ENCODE data around the gene ADK. TPM values are rescaled to one million over a fixed set of nuclear protein-coding genes. Genes with fewer than 3 reads are reported as not detected.
"Not testable (repeated sequence)": the region's sequence is repeated elsewhere in the genome, so short reads cannot be mapped to it uniquely, and the experiment has no call there.

Gene ADK
- total RNA-seq, 2 donors from 2014 or later = 21.2 to 21.5 TPM

DNA sequence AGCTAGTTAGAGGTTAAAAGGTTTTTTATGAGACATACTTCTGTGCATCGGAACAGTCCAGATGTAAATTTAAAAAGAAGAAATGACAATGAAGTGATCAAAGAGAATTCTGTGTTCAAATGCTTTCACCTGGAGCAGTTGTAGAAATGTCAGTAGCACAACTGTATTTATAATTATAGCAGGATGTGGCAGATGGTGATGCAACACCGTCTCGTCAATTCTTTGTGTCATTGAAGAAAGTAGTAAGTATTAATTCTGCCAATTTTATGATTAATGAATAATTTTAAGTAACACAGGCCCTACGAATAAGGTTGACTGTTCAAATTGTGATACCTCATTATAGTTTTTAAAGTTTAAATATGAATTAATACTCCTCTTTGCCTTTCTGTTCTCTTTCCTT is 171.1 kb downstream of the ADK start:
- intact Hi-C loops (cut with DNase I) = no loop called here
- no peak for DNase-seq (ENCODE audit: low spot score)

DNA sequence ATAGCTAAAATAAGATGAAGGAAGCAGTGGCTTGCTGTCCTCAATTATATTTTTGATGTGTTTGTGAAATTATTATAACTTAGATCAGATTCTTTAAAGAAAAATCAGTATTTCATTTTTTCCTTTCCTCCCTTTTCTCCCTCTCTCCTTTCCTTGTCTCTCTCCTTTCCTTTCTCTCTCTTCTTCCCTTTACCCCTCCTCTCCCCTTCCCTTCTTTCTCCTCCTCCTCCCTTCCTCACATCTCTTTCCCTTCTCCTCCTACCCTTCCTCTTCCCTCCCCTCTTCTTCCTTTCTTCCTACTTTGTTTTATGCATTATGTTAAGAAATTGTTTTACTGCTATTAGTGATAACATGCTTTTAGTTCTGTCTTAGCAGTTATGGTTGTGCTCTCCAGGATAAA is 171.5 kb downstream of the ADK start:
- DNase-seq (ENCODE audit: low spot score) = no peak
- intact Hi-C loops (cut with DNase I) = no loop called here

DNA sequence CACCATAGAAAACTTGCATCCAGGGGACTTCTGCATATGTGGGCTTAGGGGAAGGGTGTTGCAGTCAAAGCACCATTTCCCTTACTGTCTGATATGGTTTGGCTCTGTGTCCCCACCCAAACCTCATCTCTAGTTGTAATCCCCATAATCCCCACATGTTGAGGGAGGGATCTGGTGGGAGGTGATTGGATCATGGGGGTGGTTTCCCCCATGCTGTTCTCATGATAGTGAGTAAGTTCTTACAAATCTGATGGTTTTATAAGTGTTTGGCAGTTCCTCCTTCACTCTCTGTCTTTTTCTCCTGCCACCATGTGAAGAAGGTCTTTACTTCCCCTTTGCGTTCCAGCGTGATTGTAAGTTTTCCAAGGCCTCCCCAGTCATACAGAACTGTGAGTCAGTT is 177.4 kb downstream of the ADK start:
- no peak for DNase-seq (ENCODE audit: low spot score)
- intact Hi-C loops (cut with DNase I) = no loop called here

GRCh38 chr10:74329873-74330272 is 178.9 kb downstream of the ADK start:
- DNase-seq (ENCODE audit: low spot score) = no peak
- intact Hi-C loops (cut with DNase I) = no loop called here

- no peak for DNase-seq (ENCODE audit: low spot score)
- intact Hi-C loops (cut with DNase I) = no loop called here
Measured at GRCh38 chr10:74330646-74331045, 179.6 kb downstream of the ADK start.

DNA sequence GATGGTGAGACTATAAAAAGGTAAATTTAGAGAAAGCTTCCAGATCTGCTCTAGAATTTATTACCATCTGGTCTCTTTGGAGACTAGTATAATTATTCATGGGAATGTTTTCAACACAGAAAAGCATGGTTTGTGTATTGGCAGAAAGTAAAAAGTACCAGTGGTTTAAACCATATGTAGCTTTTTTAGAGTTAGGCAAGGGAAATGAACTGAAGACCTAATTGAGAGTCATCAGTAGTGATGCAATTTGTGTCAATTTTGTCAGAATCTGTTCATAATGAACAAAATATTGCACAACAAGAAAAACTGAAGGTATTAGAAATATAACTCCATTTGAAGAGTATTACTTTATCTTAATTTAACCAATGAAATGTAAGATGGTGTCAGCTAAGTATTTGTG is 181.4 kb downstream of the ADK start:
- no peak for DNase-seq (ENCODE audit: low spot score)
- intact Hi-C loops (cut with DNase I) = no loop called here

- DNase-seq (ENCODE audit: low spot score) = no peak
- intact Hi-C loops (cut with DNase I) = no loop called here
Measured at GRCh38 chr10:74333174-74333573, 182.2 kb downstream of the ADK start.

DNA sequence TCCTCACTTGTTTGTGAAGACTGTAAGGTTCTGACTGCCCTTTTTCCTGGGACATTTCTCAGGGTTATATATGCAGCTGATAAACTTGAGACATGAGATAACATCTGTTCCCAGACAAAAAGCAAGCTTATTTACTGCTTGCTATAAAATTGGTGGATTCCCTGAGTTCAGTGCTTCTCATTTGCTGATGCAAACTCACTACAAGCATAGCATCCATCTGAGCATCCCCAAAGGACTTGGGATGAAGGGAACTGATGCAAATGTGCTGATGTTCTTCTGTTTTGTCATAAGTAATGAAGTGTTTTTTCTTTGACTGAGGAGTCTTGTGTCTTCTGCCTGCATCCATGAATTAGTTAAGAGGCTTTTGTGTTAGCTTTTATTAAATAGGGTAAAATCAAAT is 183.2 kb downstream of the ADK start:
- intact Hi-C loops (cut with DNase I) = no loop called here
- DNase-seq (ENCODE audit: low spot score) = no peak

DNA sequence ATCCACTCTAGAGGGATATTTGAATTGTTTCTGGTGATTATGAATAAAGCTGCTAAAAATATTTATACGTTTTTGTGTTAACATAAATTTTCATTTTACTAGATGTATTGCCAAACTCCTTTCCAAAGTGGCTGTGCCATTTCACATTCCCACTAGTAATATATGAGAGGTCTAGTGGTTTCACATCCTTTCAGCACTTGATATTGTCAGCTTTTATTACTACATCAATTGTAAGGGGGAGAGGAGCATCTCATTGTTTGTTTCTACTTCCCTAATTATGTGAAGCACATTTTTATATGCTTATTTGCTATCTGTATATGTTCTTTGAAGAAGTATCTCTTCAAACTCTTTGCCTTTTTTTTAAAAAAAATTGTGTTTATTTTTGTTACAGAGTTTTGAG is 184.5 kb downstream of the ADK start:
- DNase-seq (ENCODE audit: low spot score) = no peak
- intact Hi-C loops (cut with DNase I) = no loop called here

DNA sequence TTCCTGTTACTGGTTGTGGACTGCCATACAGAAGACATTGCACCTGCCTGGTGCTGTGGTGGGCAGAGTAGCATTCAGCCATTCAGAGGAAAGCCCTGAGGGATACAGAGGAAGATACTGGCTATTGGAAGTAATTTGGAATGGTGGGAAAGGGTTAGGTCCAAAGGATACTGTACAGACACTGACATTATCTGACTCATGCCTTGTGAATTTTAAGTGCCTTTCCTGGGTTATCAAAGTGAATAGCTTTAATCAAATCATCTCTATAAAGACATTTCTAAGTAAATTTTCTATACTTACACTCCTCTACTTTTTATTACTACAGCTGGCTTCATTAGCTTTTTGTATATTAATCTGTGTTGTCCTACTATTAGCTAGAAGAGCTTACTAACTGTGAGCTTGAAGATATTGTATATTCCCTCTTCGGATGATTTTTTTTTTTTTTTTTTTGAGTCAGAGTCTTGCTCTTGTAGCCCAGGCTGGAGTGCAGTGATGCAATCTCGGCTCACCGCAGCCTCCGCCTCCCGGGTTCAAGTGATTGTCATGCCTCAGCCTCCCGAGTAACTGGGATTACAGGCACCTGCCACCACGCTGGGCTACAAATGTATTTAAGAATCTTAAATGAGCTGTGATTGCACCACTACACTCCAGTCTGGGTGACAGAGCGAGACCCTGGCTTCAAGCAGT is 186.5 kb downstream of the ADK start:
- no peak for DNase-seq (ENCODE audit: low spot score)
- intact Hi-C loops (cut with DNase I) = loop anchor here in 1 of 2 donors (1.0 kb wide), 1 partner anchor 10 kb away; no protein-coding TSS in a partner anchor

- DNase-seq (ENCODE audit: low spot score) = no peak
- intact Hi-C loops (cut with DNase I) = no loop called here
Measured at GRCh38 chr10:74342991-74343390, 192.0 kb downstream of the ADK start.

DNA sequence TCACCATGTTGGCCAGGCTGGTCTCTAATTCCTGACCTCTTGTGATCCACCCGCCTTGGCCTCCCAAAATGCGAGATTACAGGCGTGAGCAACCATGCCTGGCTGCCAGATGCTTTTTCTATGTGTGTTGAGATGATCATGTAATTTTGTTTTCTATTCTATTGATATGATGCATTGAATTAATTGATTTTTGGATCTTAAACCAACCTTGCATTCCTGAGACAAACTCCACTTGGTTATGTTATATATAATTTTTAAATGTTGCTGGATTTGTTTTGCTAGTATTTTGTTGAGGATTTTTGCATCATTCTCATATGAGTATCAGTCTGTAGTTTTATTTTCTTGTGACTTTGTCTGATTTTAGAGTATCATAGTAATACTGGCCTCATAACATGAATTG is 192.8 kb downstream of the ADK start:
- DNase-seq (ENCODE audit: low spot score) = no peak
- intact Hi-C loops (cut with DNase I) = no loop called here

- intact Hi-C loops (cut with DNase I) = no loop called here
Measured at GRCh38 chr10:74344306-74344705, 193.3 kb downstream of the ADK start.

GRCh38 chr10:74347522-74347921 is 196.5 kb downstream of the ADK start:
- DNase-seq (ENCODE audit: low spot score) = no peak
- intact Hi-C loops (cut with DNase I) = loop anchor here in 1 of 2 donors (1.0 kb wide), 1 partner anchor 10 kb away; no protein-coding TSS in a partner anchor

More at GRCh38 chr10:74344306-74344705, 193.3 kb downstream of the ADK start:
- no peak for DNase-seq (ENCODE audit: low spot score)

DNA sequence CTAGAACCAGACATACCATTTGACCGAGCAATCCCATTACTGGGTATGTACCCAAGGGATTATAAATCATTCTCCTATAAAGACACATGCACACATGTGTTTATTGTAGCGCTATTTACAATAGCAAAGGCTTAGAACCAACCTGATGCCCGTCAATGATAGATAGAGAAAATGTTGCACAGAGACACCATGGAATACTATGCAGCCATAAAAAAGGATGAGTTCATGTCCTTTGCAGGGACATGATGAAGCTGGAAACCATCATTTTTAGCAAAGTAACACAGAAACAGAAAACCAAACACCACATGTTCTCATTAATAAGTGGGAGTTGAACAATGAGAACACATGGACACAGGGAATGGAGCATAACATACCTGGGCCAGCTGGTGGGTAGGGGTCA is 202.0 kb downstream of the ADK start:
- DNase-seq (ENCODE audit: low spot score); intact Hi-C loops (cut with DNase I): not testable (repeated sequence)

- no peak for DNase-seq (ENCODE audit: low spot score)
- intact Hi-C loops (cut with DNase I) = no loop called here
Measured at GRCh38 chr10:74361678-74362077, 210.7 kb downstream of the ADK start.

DNA sequence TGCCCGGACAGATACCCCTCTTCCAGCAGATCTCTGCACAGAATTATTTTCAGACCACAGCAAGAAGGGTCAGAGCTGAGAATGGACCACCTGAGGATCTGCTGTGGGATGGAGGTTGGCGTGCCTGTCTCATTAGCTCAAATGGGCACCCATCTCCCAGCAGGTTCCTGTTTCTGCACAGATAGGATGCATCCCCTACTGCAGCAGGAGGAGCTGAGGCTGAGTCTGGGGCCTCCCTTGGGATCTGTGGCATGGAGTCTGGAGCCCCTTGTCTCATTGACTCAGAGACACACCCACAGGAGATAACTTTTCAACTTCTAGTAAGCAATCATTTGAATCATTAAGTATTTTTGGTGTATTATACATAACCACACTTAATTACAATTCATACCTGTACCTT is 212.7 kb downstream of the ADK start:
- intact Hi-C loops (cut with DNase I) = no loop called here
- DNase-seq (ENCODE audit: low spot score) = no peak

DNA sequence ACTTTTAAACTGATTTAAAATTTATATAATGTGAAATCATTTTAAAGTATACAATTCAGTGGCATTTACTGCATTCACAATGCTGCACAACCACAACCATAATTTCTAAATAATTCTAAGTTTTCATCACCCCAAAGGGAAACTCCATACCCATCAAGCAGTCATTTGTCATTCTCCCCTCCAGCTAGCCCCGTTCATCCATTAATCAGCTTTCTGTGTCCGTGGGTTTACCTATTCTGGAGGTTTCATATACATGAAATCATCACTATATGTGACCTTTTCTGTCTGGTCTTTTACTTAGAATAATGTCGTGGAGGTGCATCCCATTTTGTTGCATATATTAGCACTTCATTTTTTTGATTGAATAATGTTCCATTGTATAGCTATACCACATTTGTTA is 214.1 kb downstream of the ADK start:
- DNase-seq (ENCODE audit: low spot score) = no peak
- intact Hi-C loops (cut with DNase I) = no loop called here

GRCh38 chr10:74371696-74372095 is 220.7 kb downstream of the ADK start:
- DNase-seq (ENCODE audit: low spot score) = peak; percentile 41
- intact Hi-C loops (cut with DNase I) = no loop called here

DNA sequence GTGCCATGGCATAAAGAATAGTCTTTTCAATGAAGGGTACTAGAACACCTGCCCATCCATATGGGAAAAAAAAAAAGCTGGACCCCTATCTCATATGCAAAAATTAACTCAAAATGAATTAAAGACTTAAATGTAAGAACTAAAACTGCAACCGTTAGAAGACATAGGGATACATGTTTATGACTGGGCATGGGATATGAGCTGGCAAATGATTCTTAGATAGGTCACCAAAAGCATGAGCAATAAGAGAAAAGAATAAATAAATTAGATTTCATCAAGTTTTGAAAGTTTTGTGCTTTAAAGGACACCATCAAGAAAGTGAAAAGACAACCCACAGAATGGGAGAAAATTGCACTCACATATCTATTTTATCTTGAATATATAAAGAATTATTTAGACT is 222.0 kb downstream of the ADK start:
- no peak for DNase-seq (ENCODE audit: low spot score)
- intact Hi-C loops (cut with DNase I) = no loop called here

DNA sequence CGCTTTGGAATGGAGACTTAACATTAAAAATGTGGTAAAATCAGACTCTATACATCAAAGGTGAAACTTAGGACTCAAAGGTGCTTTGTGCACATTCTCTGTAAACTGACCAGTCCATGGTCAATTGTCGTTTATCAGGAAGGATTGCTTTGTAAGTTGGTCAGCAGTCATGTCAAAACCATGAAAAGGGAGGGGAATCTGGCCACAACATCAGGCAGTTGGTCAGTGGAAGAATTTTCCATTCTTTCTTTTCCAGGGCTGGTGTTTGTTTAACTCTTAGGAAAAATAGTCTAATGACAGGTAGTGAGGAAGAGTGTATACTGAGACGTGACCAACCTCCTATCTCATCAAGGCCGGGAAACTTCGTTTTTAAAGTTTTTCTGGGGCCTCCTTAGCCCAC is 226.5 kb downstream of the ADK start:
- intact Hi-C loops (cut with DNase I) = no loop called here
- no peak for DNase-seq (ENCODE audit: low spot score)

GRCh38 chr10:74379474-74379873 is 228.5 kb downstream of the ADK start:
- intact Hi-C loops (cut with DNase I) = no loop called here
- DNase-seq (ENCODE audit: low spot score) = no peak

All from posterior vena cava (tissue), 2 donors.